K562 treated with DMSO at 1 percent for 24 hours (cell line): ENCODE results near the gene FGD4. TPM values are rescaled to one million over a fixed set of nuclear protein-coding genes. Genes with fewer than 3 reads are reported as not detected.

Experiments used
- total RNA-seq: library from RNA; unstranded; fragments of 300-600 nt; gene quantifications from 2 replicates; pipeline ENCODE4 v1.2.3, GENCODE V29; 2022; ENCODE audit warnings: low read depth; ENCODE audit not compliant: insufficient read depth

FGD4 gene
- total RNA-seq = 0.31 and 0.76 TPM in 2 replicates

GRCh38 chr12:32399370-32400113, at the start of gene FGD4:
Gene FGD4 (plus strand): TSS chr12:32399558.

GRCh38 chr12:32679091-32679919, 279.9 kb downstream of the FGD4 start, which contains the start of gene DNM1L:
Gene DNM1L (plus strand): TSS chr12:32679301. CDS start chr12:32679364, 63 bp downstream.

